ENCODE results near the gene PDCD6IP. TPM values are rescaled to one million over a fixed set of nuclear protein-coding genes. Genes with fewer than 3 reads are reported as not detected.

Gene PDCD6IP
- total and polyA plus RNA-seq, 2 of the 13 experiments (the other 11 are each of a cell fraction or from before 2014, with no cell fraction given), result 62.5 to 85.6 TPM

DNA sequence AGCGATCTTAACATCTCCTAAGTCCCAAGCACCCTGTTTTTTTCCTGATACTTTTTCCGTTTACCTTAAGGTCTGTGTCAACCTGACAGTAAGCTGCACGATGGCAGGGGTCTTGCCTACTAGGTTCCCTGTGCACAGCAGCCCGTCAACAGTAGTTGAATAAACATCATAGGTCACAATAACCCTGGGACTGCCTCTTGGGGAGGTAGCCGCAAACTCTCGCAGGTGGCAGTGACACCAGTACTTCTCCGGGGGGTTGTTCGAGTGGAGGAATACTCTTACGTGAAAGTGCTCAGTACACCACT is 365 bp upstream of the PDCD6IP start (continued):
- TF ChIP-seq SMAD3 (CRISPR knock-in tag; IDR thresholded peaks at IDR 0.05), result peak; percentile 7; the same call in 1 of the 2 replicates
- no peak for TF ChIP-seq XRCC5 (optimal IDR thresholded peaks at IDR 0.05; ENCODE audit: low read length)
- no peak for TF ChIP-seq PCBP2 (optimal IDR thresholded peaks at IDR 0.05; ENCODE audit: low read depth, low read length, poor library complexity, severe bottlenecking)
- TF ChIP-seq JDP2 (CRISPR knock-in tag; IDR thresholded peaks at IDR 0.05; ENCODE audit: borderline replicate concordance), result no peak
- no peak for TF ChIP-seq ZFP36L1 (CRISPR knock-in tag; IDR thresholded peaks at IDR 0.05)
- TF ChIP-seq PPARG (CRISPR knock-in tag; conservative IDR thresholded peaks at IDR 0.05), result no peak
- no peak for TF ChIP-seq KDM5A (IDR thresholded peaks at IDR 0.05; ENCODE audit: borderline replicate concordance, low read length)
- TF ChIP-seq ZNF282 (IDR thresholded peaks at IDR 0.05; ENCODE audit: partially characterized antibody), result no peak
- TF ChIP-seq, protein P1, sequence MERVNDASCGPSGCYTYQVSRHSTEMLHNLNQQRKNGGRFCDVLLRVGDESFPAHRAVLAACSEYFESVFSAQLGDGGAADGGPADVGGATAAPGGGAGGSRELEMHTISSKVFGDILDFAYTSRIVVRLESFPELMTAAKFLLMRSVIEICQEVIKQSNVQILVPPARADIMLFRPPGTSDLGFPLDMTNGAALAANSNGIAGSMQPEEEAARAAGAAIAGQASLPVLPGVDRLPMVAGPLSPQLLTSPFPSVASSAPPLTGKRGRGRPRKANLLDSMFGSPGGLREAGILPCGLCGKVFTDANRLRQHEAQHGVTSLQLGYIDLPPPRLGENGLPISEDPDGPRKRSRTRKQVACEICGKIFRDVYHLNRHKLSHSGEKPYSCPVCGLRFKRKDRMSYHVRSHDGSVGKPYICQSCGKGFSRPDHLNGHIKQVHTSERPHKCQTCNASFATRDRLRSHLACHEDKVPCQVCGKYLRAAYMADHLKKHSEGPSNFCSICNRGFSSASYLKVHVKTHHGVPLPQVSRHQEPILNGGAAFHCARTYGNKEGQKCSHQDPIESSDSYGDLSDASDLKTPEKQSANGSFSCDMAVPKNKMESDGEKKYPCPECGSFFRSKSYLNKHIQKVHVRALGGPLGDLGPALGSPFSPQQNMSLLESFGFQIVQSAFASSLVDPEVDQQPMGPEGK (CRISPR knock-in tag; IDR thresholded peaks at IDR 0.05), result no peak
- TF ChIP-seq ZNF790 (CRISPR knock-in tag; IDR thresholded peaks at IDR 0.05; ENCODE audit: borderline replicate concordance), result no peak
- TF ChIP-seq, protein P2, sequence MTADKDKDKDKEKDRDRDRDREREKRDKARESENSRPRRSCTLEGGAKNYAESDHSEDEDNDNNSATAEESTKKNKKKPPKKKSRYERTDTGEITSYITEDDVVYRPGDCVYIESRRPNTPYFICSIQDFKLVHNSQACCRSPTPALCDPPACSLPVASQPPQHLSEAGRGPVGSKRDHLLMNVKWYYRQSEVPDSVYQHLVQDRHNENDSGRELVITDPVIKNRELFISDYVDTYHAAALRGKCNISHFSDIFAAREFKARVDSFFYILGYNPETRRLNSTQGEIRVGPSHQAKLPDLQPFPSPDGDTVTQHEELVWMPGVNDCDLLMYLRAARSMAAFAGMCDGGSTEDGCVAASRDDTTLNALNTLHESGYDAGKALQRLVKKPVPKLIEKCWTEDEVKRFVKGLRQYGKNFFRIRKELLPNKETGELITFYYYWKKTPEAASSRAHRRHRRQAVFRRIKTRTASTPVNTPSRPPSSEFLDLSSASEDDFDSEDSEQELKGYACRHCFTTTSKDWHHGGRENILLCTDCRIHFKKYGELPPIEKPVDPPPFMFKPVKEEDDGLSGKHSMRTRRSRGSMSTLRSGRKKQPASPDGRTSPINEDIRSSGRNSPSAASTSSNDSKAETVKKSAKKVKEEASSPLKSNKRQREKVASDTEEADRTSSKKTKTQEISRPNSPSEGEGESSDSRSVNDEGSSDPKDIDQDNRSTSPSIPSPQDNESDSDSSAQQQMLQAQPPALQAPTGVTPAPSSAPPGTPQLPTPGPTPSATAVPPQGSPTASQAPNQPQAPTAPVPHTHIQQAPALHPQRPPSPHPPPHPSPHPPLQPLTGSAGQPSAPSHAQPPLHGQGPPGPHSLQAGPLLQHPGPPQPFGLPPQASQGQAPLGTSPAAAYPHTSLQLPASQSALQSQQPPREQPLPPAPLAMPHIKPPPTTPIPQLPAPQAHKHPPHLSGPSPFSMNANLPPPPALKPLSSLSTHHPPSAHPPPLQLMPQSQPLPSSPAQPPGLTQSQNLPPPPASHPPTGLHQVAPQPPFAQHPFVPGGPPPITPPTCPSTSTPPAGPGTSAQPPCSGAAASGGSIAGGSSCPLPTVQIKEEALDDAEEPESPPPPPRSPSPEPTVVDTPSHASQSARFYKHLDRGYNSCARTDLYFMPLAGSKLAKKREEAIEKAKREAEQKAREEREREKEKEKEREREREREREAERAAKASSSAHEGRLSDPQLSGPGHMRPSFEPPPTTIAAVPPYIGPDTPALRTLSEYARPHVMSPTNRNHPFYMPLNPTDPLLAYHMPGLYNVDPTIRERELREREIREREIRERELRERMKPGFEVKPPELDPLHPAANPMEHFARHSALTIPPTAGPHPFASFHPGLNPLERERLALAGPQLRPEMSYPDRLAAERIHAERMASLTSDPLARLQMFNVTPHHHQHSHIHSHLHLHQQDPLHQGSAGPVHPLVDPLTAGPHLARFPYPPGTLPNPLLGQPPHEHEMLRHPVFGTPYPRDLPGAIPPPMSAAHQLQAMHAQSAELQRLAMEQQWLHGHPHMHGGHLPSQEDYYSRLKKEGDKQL (CRISPR knock-in tag; IDR thresholded peaks at IDR 0.05; ENCODE audit: low read depth), result no peak
- TF ChIP-seq ARNTL (CRISPR knock-in tag; IDR thresholded peaks at IDR 0.05), result 0 out of 2 replicates have a peak, but pooled peaks have one; percentile 16
- TF ChIP-seq ZFP1 (CRISPR knock-in tag; IDR thresholded peaks at IDR 0.05), result no peak
- TF ChIP-seq, protein P3, sequence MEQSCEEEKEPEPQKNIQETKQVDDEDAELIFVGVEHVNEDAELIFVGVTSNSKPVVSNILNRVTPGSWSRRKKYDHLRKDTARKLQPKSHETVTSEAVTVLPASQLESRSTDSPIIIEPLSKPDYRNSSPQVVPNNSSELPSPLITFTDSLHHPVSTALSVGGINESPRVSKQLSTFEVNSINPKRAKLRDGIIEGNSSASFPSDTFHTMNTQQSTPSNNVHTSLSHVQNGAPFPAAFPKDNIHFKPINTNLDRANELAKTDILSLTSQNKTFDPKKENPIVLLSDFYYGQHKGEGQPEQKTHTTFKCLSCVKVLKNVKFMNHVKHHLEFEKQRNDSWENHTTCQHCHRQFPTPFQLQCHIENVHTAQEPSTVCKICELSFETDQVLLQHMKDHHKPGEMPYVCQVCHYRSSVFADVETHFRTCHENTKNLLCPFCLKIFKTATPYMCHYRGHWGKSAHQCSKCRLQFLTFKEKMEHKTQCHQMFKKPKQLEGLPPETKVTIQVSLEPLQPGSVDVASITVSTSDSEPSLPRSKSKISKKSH (CRISPR knock-in tag; IDR thresholded peaks at IDR 0.05; ENCODE audit: borderline replicate concordance), result no peak
- TF ChIP-seq, protein P4, sequence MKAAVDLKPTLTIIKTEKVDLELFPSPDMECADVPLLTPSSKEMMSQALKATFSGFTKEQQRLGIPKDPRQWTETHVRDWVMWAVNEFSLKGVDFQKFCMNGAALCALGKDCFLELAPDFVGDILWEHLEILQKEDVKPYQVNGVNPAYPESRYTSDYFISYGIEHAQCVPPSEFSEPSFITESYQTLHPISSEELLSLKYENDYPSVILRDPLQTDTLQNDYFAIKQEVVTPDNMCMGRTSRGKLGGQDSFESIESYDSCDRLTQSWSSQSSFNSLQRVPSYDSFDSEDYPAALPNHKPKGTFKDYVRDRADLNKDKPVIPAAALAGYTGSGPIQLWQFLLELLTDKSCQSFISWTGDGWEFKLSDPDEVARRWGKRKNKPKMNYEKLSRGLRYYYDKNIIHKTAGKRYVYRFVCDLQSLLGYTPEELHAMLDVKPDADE (CRISPR knock-in tag; IDR thresholded peaks at IDR 0.05), result no peak
- no peak for TF ChIP-seq KDM3A (CRISPR knock-in tag; IDR thresholded peaks at IDR 0.05; ENCODE audit: low read depth)
- no peak for TF ChIP-seq ZNF317 (CRISPR knock-in tag; IDR thresholded peaks at IDR 0.05)
- TF ChIP-seq ZNF564 (CRISPR knock-in tag; IDR thresholded peaks at IDR 0.05), result no peak
- TF ChIP-seq HOXA3 (CRISPR knock-in tag; IDR thresholded peaks at IDR 0.05), result no peak
- TF ChIP-seq, protein P5, sequence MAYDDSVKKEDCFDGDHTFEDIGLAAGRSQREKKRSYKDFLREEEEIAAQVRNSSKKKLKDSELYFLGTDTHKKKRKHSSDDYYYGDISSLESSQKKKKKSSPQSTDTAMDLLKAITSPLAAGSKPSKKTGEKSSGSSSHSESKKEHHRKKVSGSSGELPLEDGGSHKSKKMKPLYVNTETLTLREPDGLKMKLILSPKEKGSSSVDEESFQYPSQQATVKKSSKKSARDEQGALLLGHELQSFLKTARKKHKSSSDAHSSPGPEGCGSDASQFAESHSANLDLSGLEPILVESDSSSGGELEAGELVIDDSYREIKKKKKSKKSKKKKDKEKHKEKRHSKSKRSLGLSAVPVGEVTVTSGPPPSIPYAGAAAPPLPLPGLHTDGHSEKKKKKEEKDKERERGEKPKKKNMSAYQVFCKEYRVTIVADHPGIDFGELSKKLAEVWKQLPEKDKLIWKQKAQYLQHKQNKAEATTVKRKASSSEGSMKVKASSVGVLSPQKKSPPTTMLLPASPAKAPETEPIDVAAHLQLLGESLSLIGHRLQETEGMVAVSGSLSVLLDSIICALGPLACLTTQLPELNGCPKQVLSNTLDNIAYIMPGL (CRISPR knock-in tag; IDR thresholded peaks at IDR 0.05; ENCODE audit: borderline replicate concordance in 1 of 2, low read depth in 1 of 2), result no peak
